ENCODE measurements around the gene ST3GAL6. TPM values are rescaled to one million over a fixed set of nuclear protein-coding genes. Genes with fewer than 3 reads are reported as not detected.

The ST3GAL6 gene
- total and polyA plus RNA-seq, 2 experiments from 2014 or later: 41.1 to 41.7 TPM

DNA sequence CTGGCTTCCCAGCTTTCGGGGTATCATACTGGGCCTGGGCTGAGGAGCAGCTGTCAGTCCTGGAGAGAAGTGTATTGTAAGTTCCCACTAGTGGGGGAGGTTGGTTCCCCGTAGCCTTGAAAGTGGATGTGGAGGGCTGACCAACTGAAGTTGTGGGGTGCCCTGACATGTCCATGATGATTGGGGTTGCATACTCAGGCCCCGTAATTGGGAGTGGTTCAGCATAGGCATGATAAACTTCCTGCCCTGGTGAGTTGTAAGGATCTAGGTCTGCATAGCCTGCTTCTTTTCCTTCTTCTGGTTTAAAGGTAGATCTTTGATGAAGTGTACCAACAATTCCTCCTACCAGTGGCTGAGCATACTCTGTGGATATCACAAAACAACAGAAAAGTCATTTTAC lies 36.3 kb downstream of the ST3GAL6 start:
- Histone ChIP-seq H3K27ac (peak overlapping the region; percentile 35), H3K4me1 (ENCODE audit: low read depth) (no peaks in the 10 kb centered on the region), H3K36me3 (peaks cover 25% of the 10 kb centered on the region), H3K27me3 (no peaks in the 10 kb centered on the region), H3K4me3 (no peak overlapping the region), H3K9me3 (ENCODE audit: low read depth) (no peaks in the 10 kb centered on the region)
- DNase-seq (ENCODE audit: low read depth in 1 of 2, low spot score in 1 of 2): no peak
- TF ChIP-seq, protein P1, sequence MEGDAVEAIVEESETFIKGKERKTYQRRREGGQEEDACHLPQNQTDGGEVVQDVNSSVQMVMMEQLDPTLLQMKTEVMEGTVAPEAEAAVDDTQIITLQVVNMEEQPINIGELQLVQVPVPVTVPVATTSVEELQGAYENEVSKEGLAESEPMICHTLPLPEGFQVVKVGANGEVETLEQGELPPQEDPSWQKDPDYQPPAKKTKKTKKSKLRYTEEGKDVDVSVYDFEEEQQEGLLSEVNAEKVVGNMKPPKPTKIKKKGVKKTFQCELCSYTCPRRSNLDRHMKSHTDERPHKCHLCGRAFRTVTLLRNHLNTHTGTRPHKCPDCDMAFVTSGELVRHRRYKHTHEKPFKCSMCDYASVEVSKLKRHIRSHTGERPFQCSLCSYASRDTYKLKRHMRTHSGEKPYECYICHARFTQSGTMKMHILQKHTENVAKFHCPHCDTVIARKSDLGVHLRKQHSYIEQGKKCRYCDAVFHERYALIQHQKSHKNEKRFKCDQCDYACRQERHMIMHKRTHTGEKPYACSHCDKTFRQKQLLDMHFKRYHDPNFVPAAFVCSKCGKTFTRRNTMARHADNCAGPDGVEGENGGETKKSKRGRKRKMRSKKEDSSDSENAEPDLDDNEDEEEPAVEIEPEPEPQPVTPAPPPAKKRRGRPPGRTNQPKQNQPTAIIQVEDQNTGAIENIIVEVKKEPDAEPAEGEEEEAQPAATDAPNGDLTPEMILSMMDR (IDR thresholded peaks at IDR 0.05; ENCODE audit: low read depth, low read length): no peak

DNA sequence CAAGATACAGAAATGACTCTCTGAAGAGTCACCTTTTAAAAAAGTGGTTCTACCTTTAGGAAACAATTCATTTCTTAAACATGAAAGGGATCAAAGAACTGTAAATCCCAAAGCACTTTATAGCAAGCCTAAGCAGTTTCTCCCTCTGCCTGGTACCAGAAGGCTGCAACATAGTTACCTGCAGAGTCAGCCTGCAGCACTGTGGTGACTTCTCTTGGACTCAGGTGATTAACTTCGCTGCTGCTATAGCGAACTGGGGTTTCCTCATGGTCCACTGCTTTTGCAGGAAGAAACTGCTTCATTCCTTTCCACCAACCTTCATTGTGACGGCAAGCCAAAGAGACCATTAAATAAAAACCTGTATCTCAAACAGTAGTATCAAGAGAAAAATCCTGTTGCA lies 37.3 kb downstream of the ST3GAL6 start:
- H3K9me3 ChIP-seq (ENCODE audit: low read depth): no peaks in the 10 kb centered on the region
- no peak overlapping the region for H3K4me3 ChIP-seq
- peak overlapping the region; percentile 26 for H3K27ac ChIP-seq
- H3K27me3 ChIP-seq: no peaks in the 10 kb centered on the region
- TF ChIP-seq, protein P1 (IDR thresholded peaks at IDR 0.05; ENCODE audit: low read depth, low read length): no peak
- peaks cover 26% of the 10 kb centered on the region for H3K36me3 ChIP-seq
- H3K4me1 ChIP-seq (ENCODE audit: low read depth): no peaks in the 10 kb centered on the region
- DNase-seq (ENCODE audit: low read depth in 1 of 2, low spot score in 1 of 2): no peak

DNA sequence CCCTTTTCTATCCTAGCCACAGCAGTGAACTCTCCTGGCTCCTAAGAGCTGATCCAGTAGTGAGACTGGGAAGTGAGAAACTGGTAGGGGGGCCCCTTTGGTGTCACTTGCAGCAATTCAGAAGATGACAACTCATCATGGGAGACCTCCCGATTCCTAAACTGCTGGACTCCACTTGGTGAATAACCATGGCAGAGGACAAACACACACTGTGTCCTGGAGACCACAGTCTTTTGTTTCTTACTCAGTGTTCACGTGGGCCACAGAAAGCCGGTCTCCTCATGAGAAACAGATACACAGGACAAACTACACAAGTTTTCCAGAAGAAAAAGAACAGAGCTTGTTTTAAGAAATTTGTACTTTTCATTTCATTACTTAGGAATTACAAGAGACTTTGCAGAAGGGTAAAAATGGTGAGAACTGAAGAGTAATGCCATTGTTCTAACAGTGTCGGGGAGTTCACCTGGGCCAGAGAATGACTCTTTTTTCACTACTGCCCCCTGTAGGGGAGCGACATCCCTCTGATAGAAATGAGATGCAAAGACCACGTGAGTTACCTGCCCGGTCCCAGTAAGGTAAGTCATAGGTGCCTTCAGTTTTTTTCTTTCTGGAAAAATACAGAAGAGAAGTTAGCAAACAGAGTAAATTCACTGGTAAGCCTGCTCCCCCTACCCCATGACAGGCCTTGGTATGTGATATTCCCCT lies 38.1 kb downstream of the ST3GAL6 start:
- Histone ChIP-seq H3K27me3 (no peaks in the 10 kb centered on the region), H3K27ac (no peak overlapping the region), H3K4me3 (no peak overlapping the region), H3K4me1 (ENCODE audit: low read depth) (no peaks in the 10 kb centered on the region), H3K36me3 (peaks cover 29% of the 10 kb centered on the region), H3K9me3 (ENCODE audit: low read depth) (no peaks in the 10 kb centered on the region)
- DNase-seq (ENCODE audit: low read depth in 1 of 2, low spot score in 1 of 2): no peak
- TF ChIP-seq, protein P1 (IDR thresholded peaks at IDR 0.05; ENCODE audit: low read depth, low read length): peak; percentile 16

DNA sequence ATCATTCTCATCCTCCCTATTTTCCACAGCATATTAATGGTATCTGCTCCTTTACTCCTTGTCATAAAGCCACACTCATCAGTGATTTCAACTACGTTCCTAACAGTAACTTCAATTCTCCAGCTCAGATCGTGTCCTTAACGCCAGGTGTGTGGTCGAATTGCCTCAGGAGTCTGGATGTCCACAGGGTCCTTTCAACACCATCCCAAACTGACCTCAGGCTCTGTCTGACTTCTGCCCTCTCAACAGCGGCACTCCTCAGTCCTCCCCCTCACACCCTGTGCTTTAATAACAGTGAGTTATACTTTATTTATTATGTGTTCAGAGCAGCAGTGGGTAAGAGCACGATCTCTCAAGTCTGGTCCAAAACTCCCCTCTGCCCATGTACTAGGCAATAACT lies 42.4 kb downstream of the ST3GAL6 start:
- peaks cover 35% of the 10 kb centered on the region for H3K36me3 ChIP-seq
- no peak overlapping the region for H3K27ac ChIP-seq
- H3K4me3 ChIP-seq: no peak overlapping the region
- TF ChIP-seq, protein P1 (IDR thresholded peaks at IDR 0.05; ENCODE audit: low read depth, low read length): no peak
- no peaks in the 10 kb centered on the region for H3K4me1 ChIP-seq (ENCODE audit: low read depth)
- H3K27me3 ChIP-seq: no peaks in the 10 kb centered on the region
- DNase-seq (ENCODE audit: low read depth in 1 of 2, low spot score in 1 of 2): no peak
- no peaks in the 10 kb centered on the region for H3K9me3 ChIP-seq (ENCODE audit: low read depth)

DNA sequence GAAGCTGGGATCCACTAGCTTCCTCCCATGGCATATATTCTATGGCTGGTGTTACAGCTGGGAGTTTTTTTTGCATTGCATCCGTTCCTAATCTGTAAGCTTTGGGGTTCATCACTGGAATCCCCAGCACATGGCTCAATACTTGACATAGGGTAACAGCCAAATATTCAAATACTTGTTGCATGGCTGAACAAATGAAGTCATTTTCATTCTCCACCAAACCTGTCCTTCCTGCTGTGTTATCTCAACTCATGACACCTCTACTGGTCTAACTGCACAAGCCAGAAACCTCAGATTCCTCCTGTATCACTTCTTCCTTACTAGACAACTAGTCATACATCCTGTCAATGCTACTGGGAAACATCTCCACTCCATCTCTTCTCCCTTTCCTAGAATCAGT lies 43.4 kb downstream of the ST3GAL6 start:
- DNase-seq (ENCODE audit: low read depth in 1 of 2, low spot score in 1 of 2): peak in 1 of 2 donors; percentile 27
- no peaks in the 10 kb centered on the region for H3K27me3 ChIP-seq
- TF ChIP-seq, protein P1 (IDR thresholded peaks at IDR 0.05; ENCODE audit: low read depth, low read length): no peak
- no peak overlapping the region for H3K27ac ChIP-seq
- no peaks in the 10 kb centered on the region for H3K4me1 ChIP-seq (ENCODE audit: low read depth)
- no peaks in the 10 kb centered on the region for H3K9me3 ChIP-seq (ENCODE audit: low read depth)
- H3K36me3 ChIP-seq: peaks cover 37% of the 10 kb centered on the region
- no peak overlapping the region for H3K4me3 ChIP-seq

Data from cardiac muscle cell (in vitro differentiated cells and primary cell).